Measurements from ENCODE around the gene STXBP5L.

DNA sequence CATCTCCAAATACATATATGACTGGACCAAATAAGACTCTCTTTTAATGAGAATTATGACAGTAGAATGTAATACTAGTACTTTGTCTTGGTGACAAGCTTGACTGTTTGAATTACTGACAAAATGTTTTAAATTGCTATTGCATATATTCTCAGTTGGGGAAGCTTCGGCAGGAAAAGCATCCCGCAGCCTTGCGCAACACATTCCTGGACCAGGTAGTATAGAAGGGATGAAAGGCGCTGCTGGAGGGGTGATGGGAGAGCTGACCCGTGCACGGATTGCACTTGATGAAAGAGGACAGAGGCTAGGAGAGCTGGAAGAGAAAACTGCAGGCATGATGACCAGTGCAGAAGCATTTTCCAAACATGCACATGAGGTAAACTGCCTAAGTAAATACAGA, 510.2 kb downstream of the STXBP5L start:
- TF ChIP-seq, protein P1, sequence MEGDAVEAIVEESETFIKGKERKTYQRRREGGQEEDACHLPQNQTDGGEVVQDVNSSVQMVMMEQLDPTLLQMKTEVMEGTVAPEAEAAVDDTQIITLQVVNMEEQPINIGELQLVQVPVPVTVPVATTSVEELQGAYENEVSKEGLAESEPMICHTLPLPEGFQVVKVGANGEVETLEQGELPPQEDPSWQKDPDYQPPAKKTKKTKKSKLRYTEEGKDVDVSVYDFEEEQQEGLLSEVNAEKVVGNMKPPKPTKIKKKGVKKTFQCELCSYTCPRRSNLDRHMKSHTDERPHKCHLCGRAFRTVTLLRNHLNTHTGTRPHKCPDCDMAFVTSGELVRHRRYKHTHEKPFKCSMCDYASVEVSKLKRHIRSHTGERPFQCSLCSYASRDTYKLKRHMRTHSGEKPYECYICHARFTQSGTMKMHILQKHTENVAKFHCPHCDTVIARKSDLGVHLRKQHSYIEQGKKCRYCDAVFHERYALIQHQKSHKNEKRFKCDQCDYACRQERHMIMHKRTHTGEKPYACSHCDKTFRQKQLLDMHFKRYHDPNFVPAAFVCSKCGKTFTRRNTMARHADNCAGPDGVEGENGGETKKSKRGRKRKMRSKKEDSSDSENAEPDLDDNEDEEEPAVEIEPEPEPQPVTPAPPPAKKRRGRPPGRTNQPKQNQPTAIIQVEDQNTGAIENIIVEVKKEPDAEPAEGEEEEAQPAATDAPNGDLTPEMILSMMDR (IDR thresholded peaks at IDR 0.05): no peak
- TF ChIP-seq GABPA (IDR thresholded peaks at IDR 0.05; ENCODE audit: low read depth): no peak
- TF ChIP-seq, protein P2, sequence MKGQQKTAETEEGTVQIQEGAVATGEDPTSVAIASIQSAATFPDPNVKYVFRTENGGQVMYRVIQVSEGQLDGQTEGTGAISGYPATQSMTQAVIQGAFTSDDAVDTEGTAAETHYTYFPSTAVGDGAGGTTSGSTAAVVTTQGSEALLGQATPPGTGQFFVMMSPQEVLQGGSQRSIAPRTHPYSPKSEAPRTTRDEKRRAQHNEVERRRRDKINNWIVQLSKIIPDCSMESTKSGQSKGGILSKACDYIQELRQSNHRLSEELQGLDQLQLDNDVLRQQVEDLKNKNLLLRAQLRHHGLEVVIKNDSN (IDR thresholded peaks at IDR 0.05; ENCODE audit: borderline replicate concordance, low read depth): no peak
- TF ChIP-seq TEAD4 (IDR thresholded peaks at IDR 0.05; ENCODE audit: borderline replicate concordance, insufficient read depth): no peak
- TF ChIP-seq EZH2phosphoT487 (IDR thresholded peaks at IDR 0.05; ENCODE audit: borderline replicate concordance, low read depth): no peak
